H9 (cell line): ENCODE data around the gene ERC2. TPM values are rescaled to one million over a fixed set of nuclear protein-coding genes. Genes with fewer than 3 reads are reported as not detected.
A peak's percentile ranks its signal among the peaks of the same experiment; 100 is the strongest.

Source experiments
- DNase-seq: peaks from one replicate; pipeline ENCODE4 v3.0.0-alpha.2; 2017
- H2AFZ ChIP-seq: one replicate; pipeline ENCODE4 v1.6.1; 2013; ENCODE audit warnings: mild to moderate bottlenecking, low read length, control low read depth, moderate library complexity
- H2AK5ac ChIP-seq: 2 replicates; pipeline ENCODE4 v1.6.1; 2013; ENCODE audit warnings: low read length, control low read depth, mixed read lengths; ENCODE audit not compliant: insufficient read length
- H2BK120ac ChIP-seq: one replicate; pipeline ENCODE4 v1.6.1; 2013; ENCODE audit warnings: low read depth, mild to moderate bottlenecking, low read length, control low read depth, inconsistent platforms; ENCODE audit not compliant: poor library complexity, severe bottlenecking
- H2BK12ac ChIP-seq: 2 replicates; pipeline ENCODE4 v1.6.1; 2013; ENCODE audit warnings: low read length, control low read depth, mixed read lengths, low read depth; ENCODE audit not compliant: insufficient read length
- H2BK15ac ChIP-seq: 2 replicates; pipeline ENCODE4 v1.6.1; 2013; ENCODE audit warnings: low read depth, low read length, control low read depth
- H2BK20ac ChIP-seq: one replicate; pipeline ENCODE4 v1.6.1; 2013; ENCODE audit warnings: low read depth, mild to moderate bottlenecking, low read length, control low read depth, inconsistent platforms; ENCODE audit not compliant: poor library complexity, severe bottlenecking
- H2BK5ac ChIP-seq: 2 replicates; pipeline ENCODE4 v1.6.1; 2013; ENCODE audit warnings: low read length, control low read depth, mixed read lengths; ENCODE audit not compliant: insufficient read length
- H3K14ac ChIP-seq: 2 replicates; pipeline ENCODE4 v1.6.1; 2013; ENCODE audit warnings: low read length, control low read depth; ENCODE audit not compliant: insufficient read depth
- H3K18ac ChIP-seq: 2 replicates; pipeline ENCODE4 v1.6.1; 2013; ENCODE audit warnings: low read depth, mild to moderate bottlenecking, mixed read lengths, low read length, control low read depth; ENCODE audit not compliant: insufficient read length
- H3K23ac ChIP-seq: 2 replicates; pipeline ENCODE4 v1.6.1; 2013; ENCODE audit warnings: low read length, control low read depth, mixed read lengths, low read depth; ENCODE audit not compliant: insufficient read length
- H3K23me2 ChIP-seq: 2 replicates; pipeline ENCODE4 v1.6.1; 2013; ENCODE audit warnings: low read depth, mild to moderate bottlenecking, mixed read lengths, low read length, control low read depth; ENCODE audit not compliant: insufficient read length, poor library complexity, severe bottlenecking
- H3K27ac ChIP-seq: 2 replicates; pipeline ENCODE4 v1.5.1; 2013; ENCODE audit warnings: low read length, control low read depth, mixed read lengths, low read depth; ENCODE audit not compliant: insufficient read length
- H3K27me3 ChIP-seq: 2 replicates; pipeline ENCODE4 v1.6.1; 2013; ENCODE audit warnings: low read length, control low read depth, inconsistent platforms; ENCODE audit not compliant: insufficient read depth
- H3K4ac ChIP-seq: 2 replicates; pipeline ENCODE4 v1.6.1; 2013; ENCODE audit warnings: low read depth, mild to moderate bottlenecking, control low read depth, inconsistent platforms, low read length, moderate library complexity
- H3K4me1 ChIP-seq: 2 replicates; pipeline ENCODE4 v1.6.1; 2013; ENCODE audit warnings: low read length, control low read depth, inconsistent platforms; ENCODE audit not compliant: insufficient read depth
- H3K4me2 ChIP-seq: 2 replicates; pipeline ENCODE4 v1.6.1; 2013; ENCODE audit warnings: low read length, control low read depth, mixed read lengths; ENCODE audit not compliant: insufficient read length, insufficient read depth
- H3K56ac ChIP-seq: 2 replicates; pipeline ENCODE4 v1.6.1; 2013; ENCODE audit warnings: low read depth, mild to moderate bottlenecking, mixed read lengths, low read length, control low read depth; ENCODE audit not compliant: insufficient read length
- H3K79me1 ChIP-seq: 2 replicates; pipeline ENCODE4 v1.6.1; 2013; ENCODE audit warnings: low read depth, mild to moderate bottlenecking, moderate library complexity, low read length, control low read depth, inconsistent platforms; ENCODE audit not compliant: insufficient read depth, poor library complexity, severe bottlenecking
- H3K79me2 ChIP-seq: 2 replicates; pipeline ENCODE4 v1.6.1; 2013; ENCODE audit warnings: low read length, control low read depth, inconsistent platforms; ENCODE audit not compliant: insufficient read depth
- H3K9ac ChIP-seq: 2 replicates; pipeline ENCODE4 v1.6.1; 2013; ENCODE audit warnings: low read length, control low read depth, mixed read lengths; ENCODE audit not compliant: insufficient read length; ENCODE audit errors: extremely low read depth
- H3K9me3 ChIP-seq: one replicate; pipeline ENCODE4 v1.6.1; 2013; ENCODE audit warnings: low read depth, low read length, inconsistent platforms; ENCODE audit not compliant: control insufficient read depth
- H3T11ph ChIP-seq: one replicate; pipeline ENCODE4 v1.6.1; 2013; ENCODE audit warnings: mild to moderate bottlenecking, low read length, control low read depth, inconsistent platforms
- H4K20me1 ChIP-seq: one replicate; pipeline ENCODE4 v1.6.1; 2013; ENCODE audit not compliant: control insufficient read depth, insufficient read length, insufficient read depth
- H4K5ac ChIP-seq: 2 replicates; pipeline ENCODE4 v1.6.1; 2013; ENCODE audit warnings: low read depth, mild to moderate bottlenecking, mixed read lengths, low read length, control low read depth; ENCODE audit not compliant: insufficient read length
- H4K8ac ChIP-seq: replicated peaks from 2 replicates; pipeline ENCODE4 v1.6.1; 2013; ENCODE audit warnings: low read length, control low read depth, mixed read lengths, low read depth; ENCODE audit not compliant: insufficient read length
- H4K91ac ChIP-seq: 2 replicates; pipeline ENCODE4 v1.6.1; 2013; ENCODE audit warnings: low read depth, mild to moderate bottlenecking, moderate library complexity, mixed read lengths, low read length, control low read depth; ENCODE audit not compliant: insufficient read length
- H3K27ac Mint-ChIP-seq, 3 experiments: 2 replicates in 2 of 3; 3 replicates in 1 of 3; pipeline ENCODE4 v1.8.0; 2020 to 2021; ENCODE audit warnings: mixed read lengths in 3 of 3, mild to moderate bottlenecking in 1 of 3, moderate library complexity in 1 of 3
- H3K27me3 Mint-ChIP-seq: 2 replicates; pipeline ENCODE4 v1.8.0; 2021; ENCODE audit warnings: low read depth, mild to moderate bottlenecking, moderate library complexity, mixed read lengths
- H3K36me3 Mint-ChIP-seq, 3 experiments: 2 replicates in 2 of 3; 3 replicates in 1 of 3; pipeline ENCODE4 v1.8.0; 2020 to 2021; ENCODE audit warnings: low read depth in 3 of 3, mixed read lengths in 3 of 3; ENCODE audit not compliant: insufficient read depth in 1 of 3
- H3K4me1 Mint-ChIP-seq, 2 experiments: 2 replicates each; pipeline ENCODE4 v1.8.0; 2020; ENCODE audit warnings: mixed read lengths in 2 of 2
- H3K4me3 Mint-ChIP-seq, 2 experiments: 2 replicates in 1 of 2; 3 replicates in 1 of 2; pipeline ENCODE4 v1.8.0; 2020 to 2021; ENCODE audit warnings: mild to moderate bottlenecking in 2 of 2, mixed read lengths in 2 of 2, moderate library complexity in 1 of 2
- H3K9me3 Mint-ChIP-seq, 2 experiments: 2 replicates in 1 of 2; 3 replicates in 1 of 2; pipeline ENCODE4 v1.8.0; 2020; ENCODE audit warnings: mild to moderate bottlenecking in 2 of 2, mixed read lengths in 2 of 2, moderate library complexity in 1 of 2
- CTCF ChIP-seq: fragments of 200-600 bp; sonication (generic); conservative IDR thresholded peaks from 3 replicates; pipeline ENCODE4 v1.8.0; 2021; ENCODE audit warnings: antibody characterized with exemption, mild to moderate bottlenecking
- WGBS: extraction: QIAGEN DNeasy Blood & Tissue Kit; methylation state at CpG from one replicate; pipeline ENCODE4 v1.1.7; 2013; ENCODE audit warnings: missing lambda C conversion rate, low lambda C conversion rate, mixed read lengths; ENCODE audit not compliant: insufficient read length; ENCODE audit errors: extremely low coverage; 5-methylcytosine and 5-hydroxymethylcytosine counted together
- total RNA-seq: library from RNA; stranded (reverse); gene quantifications from 2 replicates; pipeline ENCODE4 v1.2.1, GENCODE V29; 2021

Gene ERC2
- total RNA-seq, 1 experiment from 2014 or later = 15.4 TPM

GRCh38 chr3:55601366-55602080, 866.7 kb downstream of the ERC2 start:
- Histone ChIP-seq H4K20me1 (no peaks in the 10 kb centered on the region), H3K4me2 (no peak overlapping the region), H2BK120ac (no peak overlapping the region), H2AK5ac (no peak overlapping the region), H2BK12ac (no peak overlapping the region), H3K4ac (no peak overlapping the region), H2BK5ac (no peak overlapping the region), H3K79me1 (no peaks in the 10 kb centered on the region), H2AFZ (no peak overlapping the region), H3K79me2 (no peaks in the 10 kb centered on the region), H3K27me3 (no peaks in the 10 kb centered on the region), H3K9ac (no peak overlapping the region), H3K18ac (peak overlapping the region; percentile 61), H3T11ph (no peak overlapping the region), H3K23ac (no peak overlapping the region), H2BK20ac (no peak overlapping the region), H3K56ac (no peak overlapping the region), H4K5ac (no peak overlapping the region), H4K91ac (no peak overlapping the region), H3K4me1 (peaks cover 3% of the 10 kb centered on the region; the same call in 1 of the 2 replicates), H3K14ac (no peak overlapping the region), H3K9me3 (no peaks in the 10 kb centered on the region), H4K8ac (no peak overlapping the region), H2BK15ac (no peak overlapping the region; the same call in 1 of the 2 replicates), H3K23me2 (no peaks in the 10 kb centered on the region), H3K27ac (no peak overlapping the region)
- no peak for TF ChIP-seq CTCF
- H3K27ac Mint-ChIP-seq = no peak overlapping the region
- H3K36me3 Mint-ChIP-seq = no peaks in the 10 kb centered on the region; a peak in 1 of 7 replicates
- H3K4me3 Mint-ChIP-seq = no peak overlapping the region
- H3K4me1 Mint-ChIP-seq = peaks cover 10 to 22% of the 10 kb centered on the region in 2 experiments
- WGBS = no CpG with 5 or more reads among the region's 10 CpGs
- no peaks in the 10 kb centered on the region for H3K9me3 Mint-ChIP-seq
- no peaks in the 10 kb centered on the region for H3K27me3 Mint-ChIP-seq
- DNase-seq = no peak
